ENCODE data around the gene DDX23.
"Not testable (repeated sequence)": the region's sequence is repeated elsewhere in the genome, so short reads cannot be mapped to it uniquely, and the experiment has no call there.

Gene DDX23

DNA sequence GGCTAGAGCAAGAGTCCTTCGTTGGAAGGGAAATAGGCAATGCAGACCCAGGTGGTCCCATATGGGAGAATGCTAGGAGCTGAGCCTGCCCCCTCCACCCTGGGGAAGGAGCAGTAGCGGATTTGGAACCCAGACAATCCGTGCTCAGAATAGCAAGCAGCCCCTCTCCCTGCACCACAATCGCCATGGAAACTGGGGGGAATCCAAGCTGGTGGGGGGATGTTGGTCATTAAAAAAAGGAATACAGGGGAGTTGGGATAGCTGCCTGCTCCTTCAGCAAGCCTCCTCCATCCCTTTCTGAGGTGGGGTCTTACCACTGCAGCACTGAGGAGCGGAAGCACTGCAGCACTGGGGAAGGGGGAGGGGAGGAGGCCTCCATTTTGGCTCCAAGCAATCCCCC, 10.8 kb upstream of the DDX23 start:
- no peak for DNase-seq (ENCODE audit: low read depth, low spot score)

DNA sequence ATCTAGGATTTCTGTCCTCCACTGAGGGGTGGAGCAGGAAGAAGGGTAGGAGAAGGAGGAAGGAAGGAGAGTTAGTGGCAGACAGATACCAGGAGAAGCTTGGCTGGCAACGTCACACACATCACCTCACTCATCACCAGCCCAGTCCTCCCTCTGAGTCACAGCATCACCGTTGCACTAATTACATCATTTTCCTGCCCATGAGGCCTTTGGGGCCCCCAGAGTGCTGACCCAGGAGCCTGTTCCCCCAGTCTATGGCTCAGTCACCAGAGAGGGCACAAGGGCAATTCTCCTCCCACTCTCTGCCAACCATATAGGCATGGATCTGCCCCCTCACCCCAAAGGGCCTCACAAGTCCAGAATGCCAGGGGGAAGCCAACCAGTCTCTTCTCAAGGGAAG, 9.1 kb upstream of the DDX23 start:
- no peak for DNase-seq (ENCODE audit: low read depth, low spot score)

DNA sequence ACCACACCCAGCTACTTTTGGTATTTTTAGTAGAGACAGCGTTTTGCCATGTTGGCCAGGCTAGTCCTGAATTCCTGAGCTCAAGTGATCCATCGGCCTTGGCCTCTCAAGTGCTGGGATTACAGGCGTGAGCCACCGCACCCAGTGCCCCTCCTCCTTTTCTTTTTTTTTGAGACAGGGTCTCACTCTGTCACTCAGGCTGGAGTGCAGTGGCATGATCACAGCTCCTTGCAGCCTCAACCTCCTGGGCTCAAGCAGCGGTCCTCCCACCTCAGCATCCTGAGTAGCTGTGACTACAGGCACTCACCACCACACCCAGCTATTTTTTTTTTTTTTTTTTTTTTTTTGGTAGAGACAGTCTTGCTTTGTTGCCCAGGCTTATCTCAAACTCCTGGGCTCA, 8.3 kb upstream of the DDX23 start:
- DNase-seq (ENCODE audit: low read depth, low spot score), result not testable (repeated sequence)

DNA sequence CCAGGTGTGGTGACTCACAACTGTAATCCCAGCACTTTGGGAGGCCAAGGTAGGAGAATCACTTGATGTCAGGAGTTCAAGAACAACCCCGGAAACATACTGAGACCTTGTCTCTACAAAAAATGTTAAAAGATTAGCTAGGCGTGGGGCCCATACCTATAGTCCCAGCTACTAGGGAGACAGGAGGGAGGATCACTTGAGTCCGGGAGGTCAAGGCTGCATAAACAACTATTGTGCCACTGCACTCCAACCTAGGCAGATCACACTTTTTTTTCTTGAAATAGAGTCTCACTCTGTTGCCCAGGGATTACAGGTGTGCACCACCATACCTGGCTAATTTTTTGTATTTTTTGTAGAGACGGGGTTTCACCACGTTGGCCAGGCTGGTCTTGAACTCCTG, 7.6 kb upstream of the DDX23 start:
- DNase-seq (ENCODE audit: low read depth, low spot score), result no peak

DNA sequence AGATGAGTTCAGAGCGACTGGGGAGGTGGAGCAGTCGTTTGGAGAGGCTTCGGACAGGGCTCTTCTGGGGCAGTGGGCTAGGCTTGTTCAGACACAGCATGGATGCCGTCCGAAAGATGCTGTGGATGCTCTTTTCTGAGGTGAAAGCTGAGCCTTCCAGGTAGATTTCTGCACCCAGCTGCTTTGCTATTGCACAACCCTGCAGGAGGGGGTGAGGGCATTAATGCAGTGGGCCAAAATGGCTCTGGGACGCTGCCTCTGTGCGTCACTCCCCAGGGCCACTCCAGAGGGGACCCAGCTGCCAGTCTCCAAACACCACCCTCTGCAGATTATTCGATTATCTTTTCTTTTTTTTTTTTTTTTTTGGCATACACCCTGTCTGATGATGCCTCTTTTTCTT, 6.1 kb upstream of the DDX23 start:
- no peak for DNase-seq (ENCODE audit: low read depth, low spot score)

DNA sequence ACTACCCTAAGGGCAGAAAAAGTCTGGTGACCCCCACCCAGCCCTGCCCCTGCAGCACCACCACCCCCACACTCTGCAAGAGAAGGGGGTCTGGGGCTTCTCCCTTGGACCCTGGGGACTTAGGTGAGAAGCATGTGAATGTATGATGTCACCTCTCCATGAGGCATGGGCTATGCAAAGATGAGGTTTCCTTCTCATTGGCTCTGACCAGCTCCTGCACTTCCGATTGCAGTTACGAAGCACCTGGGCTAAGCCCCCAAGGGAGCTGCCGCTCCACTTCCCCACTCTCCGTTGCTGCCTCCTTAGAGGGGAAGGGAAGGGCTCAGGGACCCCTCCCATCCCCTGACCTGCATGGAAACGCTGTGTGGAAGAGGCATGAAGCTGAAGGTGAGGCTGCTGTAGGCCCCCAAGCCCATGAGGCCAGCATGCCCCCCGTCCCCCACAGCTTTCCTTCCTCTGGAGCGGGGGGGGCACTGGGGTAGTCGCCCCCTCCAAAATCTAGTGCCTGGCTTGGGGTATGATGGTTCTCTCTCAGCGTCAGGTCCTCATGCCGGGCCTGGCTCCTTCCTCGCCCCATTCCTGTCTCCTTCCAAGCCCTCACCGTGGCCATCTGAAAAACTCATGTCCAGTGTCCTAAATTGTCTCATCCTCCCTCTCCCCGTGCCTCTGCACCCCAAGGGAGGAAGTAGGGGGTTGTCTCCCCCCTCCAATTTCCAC, 5.5 kb upstream of the DDX23 start:
- DNase-seq (ENCODE audit: low read depth, low spot score), result no peak

DNA sequence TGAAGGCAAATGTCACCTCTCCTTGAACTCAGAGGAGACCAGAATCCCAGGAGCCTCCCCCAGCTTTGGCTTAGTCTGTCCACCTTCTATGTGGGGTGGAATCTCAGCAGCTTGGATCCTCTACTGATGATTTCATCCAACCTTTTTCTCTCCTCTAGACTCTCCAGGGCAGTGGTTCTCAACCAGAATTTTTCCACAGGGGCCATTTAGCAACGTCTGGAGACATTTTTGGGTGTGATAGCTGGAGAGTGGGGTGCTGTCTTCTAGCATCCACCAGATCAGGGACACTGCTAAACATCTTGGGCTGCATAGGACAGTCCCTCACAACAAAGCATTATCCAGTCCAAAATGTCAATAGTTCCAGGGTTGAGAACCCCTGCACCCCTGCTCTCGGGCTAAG, 4.4 kb upstream of the DDX23 start:
- no peak for DNase-seq (ENCODE audit: low read depth, low spot score)

DNA sequence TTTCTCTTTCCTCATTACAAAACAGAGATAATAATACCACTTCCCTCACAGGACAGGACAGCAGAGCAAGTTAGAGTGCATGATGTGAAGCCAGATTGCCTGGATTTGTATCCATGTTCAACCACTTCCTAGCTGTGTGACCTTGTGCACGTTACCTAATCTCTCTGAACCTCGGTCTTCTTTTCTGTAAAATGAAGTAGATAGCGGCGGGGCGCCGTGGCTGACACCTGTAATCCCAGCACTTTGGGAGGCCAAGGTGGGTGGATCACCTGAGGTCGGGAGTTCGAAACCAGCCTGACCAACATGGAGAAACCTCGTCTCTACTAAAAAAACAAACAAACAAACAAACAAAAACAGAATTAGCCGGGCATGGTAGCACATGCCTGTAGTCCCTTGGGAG, 3.0 kb upstream of the DDX23 start:
- DNase-seq (ENCODE audit: low read depth, low spot score), result not testable (repeated sequence)

DNA sequence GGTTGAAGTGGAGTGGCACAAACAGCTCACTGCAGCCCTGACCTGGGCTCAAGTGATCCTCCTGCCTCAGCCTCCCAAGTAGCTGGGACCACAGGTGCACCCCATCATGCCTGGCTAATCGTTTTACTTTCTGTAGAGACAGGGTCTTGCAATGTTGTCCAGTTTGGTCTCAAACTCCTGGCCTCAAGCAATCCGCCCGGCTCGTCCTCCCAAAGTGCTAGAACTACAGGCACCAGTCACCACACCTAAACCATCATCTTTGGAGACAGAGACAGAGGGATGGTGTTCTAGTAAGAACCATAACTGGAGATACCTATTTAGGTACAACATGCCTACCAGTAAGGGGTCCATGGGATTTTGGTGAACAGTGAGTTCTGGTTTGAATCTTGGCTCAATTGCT, 2.5 kb upstream of the DDX23 start:
- no peak for DNase-seq (ENCODE audit: low read depth, low spot score)

DNA sequence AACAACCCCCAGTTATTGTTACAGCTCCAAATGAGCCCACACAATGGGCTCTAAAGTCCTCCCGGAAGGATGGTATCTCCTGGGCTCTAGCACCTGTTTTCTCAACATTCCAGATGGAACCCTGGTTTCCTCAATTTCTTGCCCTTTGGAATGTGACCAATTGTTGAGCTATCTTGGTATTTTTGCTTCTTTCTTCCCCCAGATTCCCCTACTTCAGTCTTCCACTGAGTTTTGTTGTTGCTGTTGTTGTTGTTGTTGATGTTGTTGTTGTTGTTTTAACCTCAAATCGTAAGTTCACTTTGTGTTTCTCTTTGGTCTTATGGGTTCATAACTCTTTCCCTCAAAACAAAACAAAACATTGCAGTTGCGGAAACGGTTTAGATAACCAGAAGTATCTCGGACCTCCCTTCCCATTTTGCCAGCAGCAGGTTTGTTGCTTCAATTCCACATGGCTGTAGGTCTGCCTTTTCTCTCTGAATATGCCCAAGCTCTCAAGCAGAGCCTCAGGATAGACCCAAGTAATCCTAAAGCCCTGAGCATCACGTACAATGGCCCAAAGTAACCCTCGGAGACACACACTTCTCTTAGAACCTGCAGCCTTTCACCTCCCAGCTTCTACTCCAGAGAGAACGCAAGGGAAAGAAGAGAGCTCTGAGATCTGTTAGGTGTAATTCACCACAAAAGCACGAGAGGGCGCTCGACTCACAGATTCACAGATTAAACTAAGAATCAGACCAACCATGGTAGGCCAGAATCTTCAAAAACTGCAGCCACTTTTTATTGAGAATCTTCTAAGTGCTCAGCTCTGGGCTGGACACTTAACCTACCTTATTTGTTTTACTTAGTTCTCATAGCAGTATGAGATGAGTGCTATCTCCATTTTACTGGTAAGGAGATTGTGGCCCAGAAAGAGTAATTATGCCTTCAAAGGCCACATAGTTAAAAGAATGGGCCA, 1.0 kb upstream of the DDX23 start:
- peak; percentile 85 for DNase-seq (ENCODE audit: low read depth, low spot score)

DNA sequence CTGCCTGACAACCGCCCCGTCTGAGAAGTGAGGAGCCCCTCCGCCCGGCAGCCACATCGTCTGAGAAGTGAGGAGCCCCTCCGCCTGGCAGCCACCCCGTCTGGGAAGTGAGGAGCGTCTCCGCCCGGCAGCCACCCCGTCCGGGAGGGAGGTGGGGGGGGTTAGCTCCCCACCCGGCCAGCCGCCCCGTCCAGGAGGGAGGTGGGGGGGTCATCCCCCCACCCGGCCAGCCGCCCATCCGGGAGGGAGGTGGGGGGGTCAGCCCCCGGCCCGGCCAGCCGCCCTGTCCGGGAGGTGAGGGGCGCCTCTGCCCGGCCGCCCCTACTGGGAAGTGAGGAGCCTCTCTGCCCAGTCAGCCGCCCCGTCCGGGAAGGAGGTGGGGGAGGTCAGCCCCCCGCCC, 9.9 kb downstream of the DDX23 start:
- DNase-seq (ENCODE audit: low read depth, low spot score), result not testable (repeated sequence)

DNA sequence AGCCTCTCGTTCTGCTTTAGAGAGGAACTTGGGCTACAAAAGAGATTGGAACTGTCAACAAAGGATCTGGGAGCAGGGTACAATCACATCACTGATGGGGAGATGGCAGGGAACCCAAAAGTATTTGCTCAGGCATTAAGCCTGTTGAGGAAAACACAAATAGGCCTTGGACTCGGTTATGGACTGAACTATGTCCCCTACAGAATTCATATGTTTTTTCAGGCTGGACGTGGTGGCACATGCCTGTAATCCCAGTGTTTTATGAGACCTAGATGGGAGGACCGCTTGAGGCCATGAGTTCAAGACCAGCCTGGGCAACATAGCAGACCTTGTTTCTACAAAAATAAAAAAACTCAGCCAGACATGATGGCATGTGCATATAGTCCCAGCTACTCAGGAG, 13.9 kb downstream of the DDX23 start:
- DNase-seq (ENCODE audit: low read depth, low spot score), result no peak

DNA sequence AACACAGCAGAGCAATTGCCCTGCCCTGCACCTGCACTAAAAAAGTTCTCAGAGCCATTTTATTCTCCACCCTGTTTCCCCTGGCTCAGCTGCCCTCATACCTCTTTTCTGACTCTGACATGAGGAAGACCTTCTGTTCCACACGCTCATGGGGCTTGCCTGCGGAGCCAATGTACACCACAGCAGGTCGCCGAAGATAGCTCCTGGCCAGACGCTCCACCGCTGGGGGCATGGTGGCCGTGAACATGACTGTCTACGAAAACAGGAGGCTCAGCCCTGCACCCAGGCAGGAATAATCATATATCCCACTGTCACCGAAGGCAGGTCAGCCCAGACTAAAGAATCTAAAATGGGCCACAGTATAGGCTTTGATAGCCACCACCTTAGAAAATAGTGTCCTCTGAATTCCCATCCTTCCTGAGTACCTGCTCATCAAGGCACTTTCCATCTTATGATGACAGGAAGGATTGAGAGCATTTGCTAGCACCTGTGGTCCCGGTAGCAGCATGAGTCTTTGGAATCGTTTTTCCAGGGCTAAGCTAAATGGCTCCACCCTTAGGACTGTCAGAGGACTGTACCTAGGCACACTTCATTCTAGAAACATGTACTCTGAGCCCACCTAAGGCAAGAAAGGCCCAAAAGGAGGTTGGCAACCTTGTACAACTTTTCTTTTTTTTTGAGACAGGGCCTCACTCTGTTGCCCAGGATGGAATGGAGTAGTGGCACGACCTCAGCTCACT, 19.5 kb downstream of the DDX23 start:
- DNase-seq (ENCODE audit: low read depth, low spot score), result no peak

DNA sequence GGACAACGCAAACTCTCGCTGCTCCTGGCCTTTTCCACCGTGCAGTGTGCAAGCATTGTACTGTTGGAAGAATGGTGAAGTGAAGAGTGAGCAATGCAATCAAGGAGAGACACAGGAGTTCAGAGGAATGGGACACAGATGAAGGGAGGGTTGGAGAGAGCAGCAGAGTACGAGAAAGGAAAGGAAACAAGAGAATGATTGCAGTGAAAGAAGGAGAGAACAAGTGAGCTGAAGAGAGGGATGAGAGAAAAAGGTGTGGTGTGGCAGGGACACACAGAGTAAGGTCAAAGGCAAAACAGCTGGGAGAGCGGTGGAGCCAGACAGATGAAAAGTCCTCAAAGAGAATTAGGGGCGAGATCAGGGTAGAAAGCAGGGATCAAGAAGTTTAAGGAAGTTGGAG, 20.7 kb downstream of the DDX23 start:
- no peak for DNase-seq (ENCODE audit: low read depth, low spot score)

DNA sequence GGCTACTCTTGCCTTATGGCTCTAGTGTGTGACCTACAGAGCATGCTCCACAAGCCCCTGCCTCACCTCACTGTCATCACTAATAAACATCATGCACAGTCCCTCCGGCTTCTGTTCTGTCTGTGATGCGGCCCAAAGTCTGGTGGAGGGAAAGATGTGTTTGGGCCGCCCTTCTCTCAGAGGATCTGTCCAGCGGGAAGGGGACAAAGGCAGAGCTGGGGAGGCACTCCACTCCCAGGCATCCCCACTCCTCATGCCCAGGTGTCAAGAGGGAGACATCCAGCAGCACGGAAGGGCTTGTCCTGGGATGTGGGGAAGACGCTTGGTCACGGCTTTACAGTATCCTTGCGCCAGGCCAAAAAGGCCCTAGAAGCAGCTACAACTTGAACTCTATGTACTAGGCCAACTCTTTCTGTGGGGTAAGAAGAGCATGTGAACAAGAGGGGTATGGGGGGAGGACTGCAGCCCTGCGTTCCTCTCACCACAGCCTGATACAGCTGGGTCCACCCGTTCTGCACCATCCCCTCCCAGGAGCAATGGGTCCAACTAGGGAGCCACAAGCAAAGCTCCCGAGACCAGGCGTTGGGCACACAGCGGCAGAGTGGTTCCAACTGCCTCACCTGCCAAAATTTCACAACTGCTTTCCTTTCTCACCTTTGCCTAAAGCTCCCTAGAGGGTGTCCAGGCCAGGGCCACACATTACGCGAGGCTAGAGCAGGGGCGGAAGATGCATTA, 23.0 kb downstream of the DDX23 start:
- DNase-seq (ENCODE audit: low read depth, low spot score), result no peak

DNA sequence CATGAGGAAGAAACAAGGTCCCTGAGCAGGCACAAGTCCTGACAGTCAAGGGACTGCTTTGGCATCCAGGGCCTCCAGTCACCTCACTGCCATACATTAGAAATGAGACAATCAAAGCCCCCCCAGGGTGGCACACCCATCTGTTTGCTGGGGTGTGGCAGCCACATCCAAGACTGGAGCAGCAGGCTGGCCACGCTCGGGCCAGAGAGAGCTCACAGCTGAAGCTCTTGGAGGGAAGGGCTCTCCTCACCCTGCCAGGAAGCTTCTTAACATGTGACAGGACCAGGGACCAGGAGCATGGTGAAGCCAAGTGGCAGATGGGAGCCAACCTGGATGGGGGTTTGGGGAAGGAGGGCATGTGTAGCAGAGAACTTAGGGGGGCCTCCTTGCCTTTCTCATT, 23.7 kb downstream of the DDX23 start:
- no peak for DNase-seq (ENCODE audit: low read depth, low spot score)

DNA sequence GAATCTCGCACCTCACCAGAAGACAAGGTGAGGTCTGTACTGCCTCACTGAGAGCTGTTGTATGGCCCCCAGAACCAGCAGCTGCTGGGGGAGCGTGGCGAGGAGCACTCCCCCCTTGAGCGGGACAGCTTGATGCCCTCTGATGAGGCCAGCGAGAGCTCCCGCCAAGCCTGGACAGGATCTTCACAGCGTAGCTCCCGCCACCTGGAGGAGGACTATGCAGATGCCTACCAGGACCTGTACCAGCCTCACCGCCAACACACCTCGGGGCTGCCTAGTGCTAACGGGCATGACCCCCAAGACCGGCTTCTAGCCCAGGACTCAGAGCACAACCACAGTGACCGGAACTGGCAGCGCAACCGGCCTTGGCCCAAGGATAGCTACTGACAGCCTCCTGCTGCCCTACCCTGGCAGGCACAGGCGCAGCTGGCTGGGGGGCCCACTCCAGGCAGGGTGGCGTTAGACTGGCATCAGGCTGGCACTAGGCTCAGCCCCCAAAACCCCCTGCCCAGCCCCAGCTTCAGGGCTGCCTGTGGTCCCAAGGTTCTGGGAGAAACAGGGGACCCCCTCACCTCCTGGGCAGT, 24.4 kb downstream of the DDX23 start:
- no peak for DNase-seq (ENCODE audit: low read depth, low spot score)

DNA sequence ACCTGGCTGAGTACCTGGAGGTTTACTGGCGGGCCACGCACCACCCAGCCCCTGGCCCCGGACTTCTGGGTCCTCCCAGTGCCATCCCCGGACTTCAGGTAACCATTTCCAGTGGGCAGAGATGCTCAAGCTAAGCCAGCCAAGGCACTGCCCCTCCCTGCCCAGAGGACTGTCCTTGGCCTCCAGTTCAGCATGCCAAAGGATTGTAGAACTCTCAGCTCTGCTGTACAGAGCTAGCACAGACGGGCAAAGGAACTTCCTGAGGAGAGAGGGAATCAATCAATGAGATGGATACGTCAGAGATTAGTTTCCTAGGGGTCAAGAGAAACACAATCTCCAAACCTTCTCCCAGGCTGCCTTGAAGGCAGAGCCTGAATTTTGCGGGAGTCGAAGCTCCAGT, 24.9 kb downstream of the DDX23 start:
- no peak for DNase-seq (ENCODE audit: low read depth, low spot score)

DNA sequence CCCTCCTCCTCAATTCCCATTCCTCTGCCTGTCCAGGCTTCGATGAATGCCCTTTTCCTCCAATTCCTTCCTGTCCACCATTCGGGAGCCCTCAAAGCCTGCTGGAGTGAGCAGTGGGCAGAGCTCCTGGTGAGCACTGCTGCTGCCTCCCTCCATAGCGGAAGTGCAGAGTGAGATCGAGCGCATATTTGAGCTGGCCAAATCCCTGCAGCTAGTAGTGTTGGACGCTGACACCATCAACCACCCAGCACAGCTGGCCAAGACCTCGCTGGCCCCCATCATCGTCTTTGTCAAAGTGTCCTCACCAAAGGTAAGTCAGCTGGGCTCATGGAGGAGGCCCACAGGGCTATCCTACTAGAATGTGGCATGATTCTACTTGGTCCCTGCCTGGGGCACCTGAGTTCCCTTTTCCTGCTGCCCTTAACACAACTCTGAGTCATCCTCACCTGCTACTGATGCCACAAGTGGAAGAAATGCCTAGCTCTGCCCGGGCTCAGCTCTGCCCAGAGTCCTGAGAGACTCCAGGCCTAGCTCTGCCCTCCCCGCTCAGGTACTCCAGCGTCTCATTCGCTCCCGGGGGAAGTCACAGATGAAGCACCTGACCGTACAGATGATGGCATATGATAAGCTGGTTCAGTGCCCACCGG, 25.6 kb downstream of the DDX23 start:
- DNase-seq (ENCODE audit: low read depth, low spot score), result no peak

DNA sequence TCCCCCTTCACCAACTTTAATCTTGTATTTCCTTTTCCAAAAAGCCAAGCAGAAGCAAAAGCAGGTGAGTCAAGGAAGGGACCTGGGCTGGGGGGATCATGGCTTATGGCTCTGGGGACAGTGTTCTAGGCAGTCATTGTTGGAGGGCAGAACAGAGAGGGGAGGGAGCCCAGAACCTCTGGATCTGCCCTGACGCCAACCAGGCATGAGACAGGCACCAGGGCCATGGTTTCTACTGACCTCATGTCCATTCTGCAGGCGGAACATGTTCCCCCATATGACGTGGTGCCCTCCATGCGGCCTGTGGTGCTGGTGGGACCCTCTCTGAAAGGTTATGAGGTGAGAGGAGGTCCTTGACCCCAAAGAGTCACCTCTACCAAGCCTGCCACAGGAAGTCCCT, 27.1 kb downstream of the DDX23 start:
- DNase-seq (ENCODE audit: low read depth, low spot score), result no peak

DNA sequence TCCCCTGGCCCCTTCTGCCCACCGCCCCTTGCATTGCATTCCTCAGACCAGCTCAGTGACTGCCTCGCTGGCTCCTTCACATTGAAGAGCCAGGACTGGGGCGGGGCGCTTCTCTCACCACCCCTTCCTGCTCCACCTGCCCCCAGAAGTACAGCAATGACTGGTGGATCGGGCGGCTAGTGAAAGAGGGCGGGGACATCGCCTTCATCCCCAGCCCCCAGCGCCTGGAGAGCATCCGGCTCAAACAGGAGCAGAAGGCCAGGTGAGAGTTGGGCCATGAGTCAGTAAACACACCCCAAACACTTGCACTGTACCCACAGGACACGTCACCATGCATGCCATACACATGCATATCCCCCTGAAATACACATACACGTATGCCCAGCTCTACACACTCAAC, 27.9 kb downstream of the DDX23 start:
- DNase-seq (ENCODE audit: low read depth, low spot score), result no peak
